K562 (cell line): ENCODE measurements around the gene LHB. TPM values are rescaled to one million over a fixed set of nuclear protein-coding genes. Genes with fewer than 3 reads are reported as not detected.

ENCODE experiments used
- ATF4 ChIP-seq: fragments of 450-650 bp; formaldehyde crosslinking; IDR thresholded peaks from 2 replicates; pipeline ENCODE4 v1.4.0; 2022; ENCODE audit warnings: mild to moderate bottlenecking, moderate library complexity
- CGGBP1 ChIP-seq: fragments of 250-450 bp; sonication (Bioruptor Pico); IDR thresholded peaks from 2 replicates; pipeline ENCODE4 v1.9.0; 2021; ENCODE audit warnings: mild to moderate bottlenecking
- E2F6 ChIP-seq, 2 experiments: IDR thresholded peaks; 2 replicates each; pipeline ENCODE4 v1.6.1; 2011; ENCODE audit warnings: borderline replicate concordance in 1 of 2, control low read depth in 1 of 2, low read depth in 1 of 2, low read length in 1 of 2, mild to moderate bottlenecking in 1 of 2, mixed read lengths in 1 of 2, moderate library complexity in 1 of 2; ENCODE audit not compliant: insufficient read depth in 1 of 2, insufficient read length in 1 of 2, poor library complexity in 1 of 2, severe bottlenecking in 1 of 2; ENCODE audit errors: extremely low read depth in 1 of 2
- ERF ChIP-seq: fragments of 450-650 bp; formaldehyde crosslinking; IDR thresholded peaks from 2 replicates; pipeline ENCODE4 v1.4.0; 2020; ENCODE audit warnings: mild to moderate bottlenecking, mixed read lengths
- ETV1 ChIP-seq: fragments of 450-650 bp; conservative IDR thresholded peaks from 2 replicates; pipeline ENCODE4 v1.6.1; 2016; ENCODE audit warnings: missing genetic modification characterization, control low read depth, low read depth, missing compliant biosample characterization
- GTF2E2 ChIP-seq: fragments of 200-800 bp; sonication (Bioruptor generic); IDR thresholded peaks from 2 replicates; pipeline ENCODE4 v1.6.1; 2016; ENCODE audit warnings: missing genetic modification characterization, missing compliant biosample characterization
- HNRNPLL ChIP-seq: fragments of 200-400 bp; formaldehyde crosslinking; IDR thresholded peaks from 2 replicates; pipeline ENCODE4 v1.6.1; 2017; ENCODE audit warnings: low read length, low read depth, mild to moderate bottlenecking; ENCODE audit not compliant: poor library complexity, severe bottlenecking
- MCM2 ChIP-seq: fragments of 450-650 bp; IDR thresholded peaks from 2 replicates; pipeline ENCODE4 v1.6.1; 2017; ENCODE audit warnings: low read depth, mild to moderate bottlenecking
- MEF2D ChIP-seq: conservative IDR thresholded peaks from 2 replicates; pipeline ENCODE4 v1.6.1; 2016; ENCODE audit warnings: low read depth, missing genetic modification characterization, missing compliant biosample characterization
- PPARD ChIP-seq: fragments of 250-450 bp; sonication (Bioruptor Pico); IDR thresholded peaks from 2 replicates; pipeline ENCODE4 v1.8.0; 2022; ENCODE audit warnings: inconsistent platforms, mild to moderate bottlenecking, moderate library complexity
- RBM17 ChIP-seq: fragments of 200-400 bp; formaldehyde crosslinking; IDR thresholded peaks from 2 replicates; pipeline ENCODE4 v1.6.1; 2017; ENCODE audit warnings: low read depth, mild to moderate bottlenecking, low read length, borderline replicate concordance
- ZNF263 ChIP-seq: sonication (generic); formaldehyde crosslinking; IDR thresholded peaks from 2 replicates; pipeline ENCODE4 v1.8.0; 2022; ENCODE audit warnings: mild to moderate bottlenecking, missing genetic modification reagents, borderline replicate concordance
- ZNF740 ChIP-seq, 3 experiments: fragments of 200-800 bp in 1 of 3; sonication (Bioruptor generic) in 1 of 3; sonication (generic) in 1 of 3; formaldehyde crosslinking in 1 of 3; IDR thresholded peaks; 2 replicates each; pipeline versions ENCODE4 v1.6.1 to v1.8.0; 2016 to 2022; ENCODE audit warnings: mild to moderate bottlenecking in 2 of 3, missing compliant biosample characterization in 2 of 3, missing genetic modification characterization in 2 of 3, missing genetic modification reagents in 1 of 3
- polyA plus RNA-seq, 8 experiments: library from polyadenylated mRNA; depleted of rRNA in 4 of 8; stranded (reverse) in 5 of 8; unstranded in 3 of 8; fragments of >200 nt; fragmentation: Nextera tagmentation in 2 of 8; fragmentation: Illumina TruSeq in 1 of 8; extraction: Ambion mirVana in 2 of 8; extraction: Trizol in 1 of 8; gene quantifications; 2 replicates each; pipeline versions ENCODE4 v1.2.1 to v1.2.3, GENCODE V29; 2011 to 2014; ENCODE audit warnings: inconsistent platforms in 1 of 8, missing spikeins in 1 of 8
- total RNA-seq, 7 experiments: library from RNA; depleted of rRNA in 6 of 7; stranded (reverse); fragments of >200 nt in 6 of 7; fragmentation: Illumina TruSeq in 2 of 7; extraction: Trizol in 2 of 7; gene quantifications; 2 replicates each; pipeline versions ENCODE4 v1.2.1 to v1.2.3, GENCODE V29; 2011 to 2021; ENCODE audit warnings: low replicate concordance in 1 of 7

The LHB gene
- total and polyA plus RNA-seq, 9 of the 15 experiments (the other 6 are each of a cell fraction or from before 2014, with no cell fraction given): 0.54 TPM; not detected in 8

- TF ChIP-seq CGGBP1 (CRISPR knock-in tag) (no peak), ZNF740 (CRISPR knock-in tag; IDR thresholded peaks at IDR 0.05) (no peak), ZNF740 (tag; IDR thresholded peaks at IDR 0.05) (no peak), E2F6 (IDR thresholded peaks at IDR 0.05; ENCODE audit: borderline replicate concordance in 1 of 2, extremely low read depth in 1 of 2, insufficient read depth in 1 of 2, insufficient read length in 1 of 2, low read depth in 1 of 2, low read length in 1 of 2, poor library complexity in 1 of 2, severe bottlenecking in 1 of 2) (peak in 1 of 2 experiments; percentile 28), ZNF263 (CRISPR knock-in tag) (0 out of 2 replicates have a peak, but pooled peaks have one; percentile 65), ETV1 (peak; percentile 50), MCM2 (no peak), RBM17 (no peak), PPARD (CRISPR knock-in tag) (no peak), HNRNPLL (peak; percentile 79), ATF4 (CRISPR knock-in tag) (0 out of 2 replicates have a peak, but pooled peaks have one; percentile 22), GTF2E2 (no peak), MEF2D (tag) (no peak), ERF (CRISPR knock-in tag) (peak; percentile 71)
Measured at GRCh38 chr19:48967346-48968178, 49.3 kb downstream of the LHB start (continued).
